K562 (cell line): ENCODE data around the gene LHFPL5. TPM values are rescaled to one million over a fixed set of nuclear protein-coding genes. Genes with fewer than 3 reads are reported as not detected.

ENCODE experiments used
- ATF7 ChIP-seq: fragments of 450-650 bp; IDR thresholded peaks from 2 replicates; pipeline ENCODE4 v1.7.1; 2014; ENCODE audit warnings: mild to moderate bottlenecking, moderate library complexity
- E2F1 ChIP-seq: sonication (generic); formaldehyde crosslinking; IDR thresholded peaks from 2 replicates; pipeline ENCODE4 v1.8.1; 2023; ENCODE audit warnings: mild to moderate bottlenecking, missing genetic modification reagents, moderate library complexity
- FOXA3 ChIP-seq, 2 experiments: fragments of 450-650 bp in 1 of 2; sonication (generic) in 1 of 2; formaldehyde crosslinking; IDR thresholded peaks in 1 of 2; conservative IDR thresholded peaks in 1 of 2; 2 replicates each; pipeline versions ENCODE4 v1.4.0 to v1.8.0; 2020 to 2022; ENCODE audit warnings: mild to moderate bottlenecking in 2 of 2, missing genetic modification reagents in 1 of 2
- HNRNPL ChIP-seq: fragments of 200-400 bp; formaldehyde crosslinking; IDR thresholded peaks from 2 replicates; pipeline ENCODE4 v1.6.1; 2017; ENCODE audit warnings: low read depth, mild to moderate bottlenecking, low read length
- KDM4B ChIP-seq, 2 experiments: fragments of 450-650 bp in 1 of 2; sonication (generic) in 1 of 2; IDR thresholded peaks; 2 replicates each; pipeline ENCODE4 v1.6.1; 2016 to 2017; ENCODE audit warnings: borderline replicate concordance in 2 of 2, antibody characterized with exemption in 1 of 2, low read depth in 1 of 2, mild to moderate bottlenecking in 1 of 2
- NCOA2 ChIP-seq, 2 experiments: fragments of 450-650 bp; IDR thresholded peaks; 2 replicates each; pipeline ENCODE4 v1.6.1; 2018; ENCODE audit warnings: mild to moderate bottlenecking in 2 of 2, moderate library complexity in 1 of 2; ENCODE audit not compliant: partially characterized antibody in 2 of 2
- NR2C2 ChIP-seq, 2 experiments: fragments of 200-800 bp in 1 of 2; sonication (Bioruptor generic) in 1 of 2; sonication (generic) in 1 of 2; formaldehyde crosslinking in 1 of 2; IDR thresholded peaks; 2 replicates each; pipeline versions ENCODE4 v1.6.1 to v1.8.0; 2016 to 2022; ENCODE audit warnings: mild to moderate bottlenecking in 1 of 2, missing compliant biosample characterization in 1 of 2, missing genetic modification characterization in 1 of 2, missing genetic modification reagents in 1 of 2
- PATZ1 ChIP-seq: fragments of 250-450 bp; sonication (Bioruptor Pico); IDR thresholded peaks from 2 replicates; pipeline ENCODE4 v1.5.0; 2020; ENCODE audit warnings: mild to moderate bottlenecking, borderline replicate concordance
- PREB ChIP-seq: sonication (generic); formaldehyde crosslinking; IDR thresholded peaks from 2 replicates; pipeline ENCODE4 v1.8.1; 2023; ENCODE audit warnings: mild to moderate bottlenecking, missing genetic modification reagents
- SLC30A9 ChIP-seq: fragments of 250-450 bp; sonication (Bioruptor Pico); IDR thresholded peaks from 2 replicates; pipeline ENCODE4 v1.8.0; 2022; ENCODE audit warnings: mild to moderate bottlenecking, moderate library complexity
- SMARCA4 ChIP-seq: fragments of 450-650 bp; IDR thresholded peaks from 2 replicates; pipeline ENCODE4 v1.6.1; 2016
- SMC3 ChIP-seq: conservative IDR thresholded peaks from 2 replicates; pipeline ENCODE4 v1.6.1; 2011; ENCODE audit warnings: low read depth, low read length, improper control_type of control experiment; ENCODE audit not compliant: insufficient read depth
- SOX6 ChIP-seq: fragments of 450-650 bp; IDR thresholded peaks from 2 replicates; pipeline ENCODE4 v1.6.1; 2014; ENCODE audit warnings: mild to moderate bottlenecking
- TBL1XR1 ChIP-seq, 2 experiments: IDR thresholded peaks; 2 replicates each; pipeline ENCODE4 v1.6.1; 2012; ENCODE audit warnings: improper control_type of control experiment in 2 of 2, low read length in 2 of 2, mild to moderate bottlenecking in 1 of 2
- THAP7 ChIP-seq: fragments of 250-450 bp; sonication (Bioruptor Pico); IDR thresholded peaks from 2 replicates; pipeline ENCODE4 v1.5.0; 2021
- THRB ChIP-seq: fragments of 450-650 bp; formaldehyde crosslinking; conservative IDR thresholded peaks from 2 replicates; pipeline ENCODE4 v1.4.0; 2022; ENCODE audit warnings: mild to moderate bottlenecking, missing genetic modification characterization
- TRIM24 ChIP-seq, 2 experiments: fragments of 450-650 bp; IDR thresholded peaks; 2 replicates each; pipeline ENCODE4 v1.6.1; 2016
- ZKSCAN3 ChIP-seq: fragments of 250-450 bp; sonication (Bioruptor Pico); IDR thresholded peaks from 2 replicates; pipeline ENCODE4 v1.4.0; 2020
- polyA plus RNA-seq, 8 experiments: library from polyadenylated mRNA; depleted of rRNA in 4 of 8; stranded (reverse) in 5 of 8; unstranded in 3 of 8; fragments of >200 nt; fragmentation: Nextera tagmentation in 2 of 8; fragmentation: Illumina TruSeq in 1 of 8; extraction: Ambion mirVana in 2 of 8; extraction: Trizol in 1 of 8; gene quantifications; 2 replicates each; pipeline versions ENCODE4 v1.2.1 to v1.2.3, GENCODE V29; 2011 to 2014; ENCODE audit warnings: inconsistent platforms in 1 of 8, missing spikeins in 1 of 8
- total RNA-seq, 7 experiments: library from RNA; depleted of rRNA in 6 of 7; stranded (reverse); fragments of >200 nt in 6 of 7; fragmentation: Illumina TruSeq in 2 of 7; extraction: Trizol in 2 of 7; gene quantifications; 2 replicates each; pipeline versions ENCODE4 v1.2.1 to v1.2.3, GENCODE V29; 2011 to 2021; ENCODE audit warnings: low replicate concordance in 1 of 7

The LHFPL5 gene
- total and polyA plus RNA-seq, 9 of the 15 experiments (the other 6 are each of a cell fraction or from before 2014, with no cell fraction given), result not detected

GRCh38 chr6:35833536-35833935, 28.4 kb downstream of the LHFPL5 start (continued):
- no peak for TF ChIP-seq THRB (CRISPR knock-in tag)
- TF ChIP-seq PREB (CRISPR knock-in tag), result no peak
- no peak for TF ChIP-seq NR2C2 (CRISPR knock-in tag; IDR thresholded peaks at IDR 0.05)
- no peak for TF ChIP-seq NR2C2 (tag; IDR thresholded peaks at IDR 0.05)
- TF ChIP-seq SMC3, result no peak
- TF ChIP-seq ZKSCAN3 (CRISPR knock-in tag), result no peak
- peak; percentile 70 to 80; a peak in 3 of 4 replicates for TF ChIP-seq TRIM24 (IDR thresholded peaks at IDR 0.05)
- no peak for TF ChIP-seq E2F1
- peak in 1 of 2 experiments; percentile 28; a peak in 1 of 4 replicates for TF ChIP-seq TBL1XR1 (IDR thresholded peaks at IDR 0.05; ENCODE audit: low read length in 2 of 2)
- no peak for TF ChIP-seq KDM4B (IDR thresholded peaks at IDR 0.05; ENCODE audit: borderline replicate concordance in 2 of 2, low read depth in 1 of 2)
- no peak for TF ChIP-seq THAP7 (CRISPR knock-in tag)
- peak; percentile 94 for TF ChIP-seq SOX6
- TF ChIP-seq SLC30A9 (CRISPR knock-in tag), result no peak
- no peak for TF ChIP-seq NCOA2 (IDR thresholded peaks at IDR 0.05; ENCODE audit: partially characterized antibody in 2 of 2)
- no peak for TF ChIP-seq PATZ1 (CRISPR knock-in tag)
- TF ChIP-seq HNRNPL, result no peak
- TF ChIP-seq FOXA3 (CRISPR knock-in tag; conservative IDR thresholded peaks at IDR 0.05 in 1 of 2, IDR thresholded peaks at IDR 0.05 in 1 of 2), result no peak
- peak; percentile 65; the same call in 1 of the 2 replicates for TF ChIP-seq SMARCA4
- TF ChIP-seq ATF7, result peak; percentile 19; the same call in 1 of the 2 replicates
